GM21723 (cell line): ENCODE results near the gene PLEKHH3.
A peak's percentile ranks its signal among the peaks of the same experiment; 100 is the strongest.

Experiments
- ATAC-seq: cut with Tn5 transposase; IDR thresholded peaks from one replicate; pipeline ENCODE4 v1.9.1; 2021; ENCODE audit warnings: mild to moderate bottlenecking, moderate library complexity; ENCODE audit not compliant: unreplicated experiment

The PLEKHH3 gene

DNA sequence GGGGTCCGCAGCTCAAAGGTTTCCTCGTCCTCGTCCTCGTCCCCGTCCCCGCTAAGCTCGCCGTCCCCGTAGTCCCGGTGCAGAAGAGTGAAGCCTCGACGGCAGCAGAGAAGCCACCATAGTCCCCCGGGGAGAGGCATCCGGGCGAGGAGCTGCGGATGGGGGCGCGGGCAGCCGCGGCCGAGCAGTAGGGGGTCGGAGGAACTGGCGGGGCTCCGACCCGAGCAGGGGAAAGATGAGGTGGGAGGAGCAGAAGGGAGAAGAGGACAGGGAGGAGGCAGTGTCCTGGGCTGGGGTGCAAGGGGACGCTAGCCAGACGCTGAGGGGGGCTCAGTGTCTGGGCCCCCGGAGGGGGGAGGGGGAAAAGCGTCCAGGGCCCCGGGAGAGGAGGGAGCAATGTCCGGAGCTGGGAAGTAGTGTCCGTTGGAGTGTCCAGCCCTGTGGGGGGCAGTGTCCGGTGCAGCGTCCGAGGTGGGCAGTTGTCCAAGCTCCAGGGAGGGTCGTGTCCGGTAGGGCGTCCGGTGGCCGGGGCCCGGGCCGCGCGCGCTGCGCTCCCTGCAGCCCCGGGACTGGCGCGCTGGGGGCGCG is at the start of gene PLEKHH3:
Gene PLEKHH3, minus strand, starts transcription at position 571 of the 588 bp plus-strand sequence. Its CDS starts 431 bp downstream, at position 140.
- no peak for ATAC-seq

- ATAC-seq: no peak
Observed at GRCh38 chr17:42725143-42725542, 48.3 kb upstream of the PLEKHH3 start.

DNA sequence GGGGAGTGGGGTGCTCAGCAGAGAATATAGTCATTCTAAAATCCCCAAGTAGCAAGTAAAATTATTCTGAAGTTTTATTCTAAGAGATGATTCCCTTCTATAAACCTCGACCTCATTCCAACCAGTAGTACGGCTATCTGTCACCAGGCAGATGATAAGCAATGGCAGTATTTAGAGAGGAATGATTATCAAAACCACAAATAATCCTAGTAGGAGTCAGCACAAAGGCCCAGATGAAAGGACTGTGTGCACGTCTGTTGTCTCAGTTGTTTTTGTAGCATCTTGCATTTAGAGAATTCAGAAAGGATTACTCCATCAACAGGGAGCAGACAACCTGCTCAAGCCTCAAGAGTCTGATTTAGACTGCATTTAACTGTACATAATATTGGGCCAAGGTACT is 46.8 kb upstream of the PLEKHH3 start:
- no peak for ATAC-seq

GRCh38 chr17:42720996-42721583 is 44.3 kb upstream of the PLEKHH3 start:
- ATAC-seq: no peak

- no peak for ATAC-seq
Observed at GRCh38 chr17:42709561-42709960, 32.8 kb upstream of the PLEKHH3 start.

DNA sequence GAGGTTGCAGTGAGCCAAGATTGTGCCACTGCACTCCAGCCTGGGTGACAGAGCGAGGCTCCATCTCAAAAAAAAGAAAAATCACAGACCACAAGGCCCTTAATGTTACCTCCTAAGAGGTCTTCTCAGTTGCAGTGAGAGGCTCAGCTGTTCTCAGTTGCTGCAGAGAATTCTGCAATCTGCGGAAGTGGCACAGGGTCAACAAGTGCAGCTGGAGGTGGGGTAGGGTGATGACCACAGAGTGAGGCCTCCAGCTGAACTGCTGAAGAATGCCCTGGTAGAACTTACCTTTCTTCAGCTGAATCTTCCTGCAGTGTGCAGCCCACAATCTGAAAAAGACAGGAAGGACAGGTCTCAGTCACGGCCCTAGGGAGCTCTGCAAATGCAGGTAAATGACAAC is 31.8 kb upstream of the PLEKHH3 start:
- ATAC-seq: no peak

GRCh38 chr17:42706732-42707131 is 29.9 kb upstream of the PLEKHH3 start:
- ATAC-seq: no peak

DNA sequence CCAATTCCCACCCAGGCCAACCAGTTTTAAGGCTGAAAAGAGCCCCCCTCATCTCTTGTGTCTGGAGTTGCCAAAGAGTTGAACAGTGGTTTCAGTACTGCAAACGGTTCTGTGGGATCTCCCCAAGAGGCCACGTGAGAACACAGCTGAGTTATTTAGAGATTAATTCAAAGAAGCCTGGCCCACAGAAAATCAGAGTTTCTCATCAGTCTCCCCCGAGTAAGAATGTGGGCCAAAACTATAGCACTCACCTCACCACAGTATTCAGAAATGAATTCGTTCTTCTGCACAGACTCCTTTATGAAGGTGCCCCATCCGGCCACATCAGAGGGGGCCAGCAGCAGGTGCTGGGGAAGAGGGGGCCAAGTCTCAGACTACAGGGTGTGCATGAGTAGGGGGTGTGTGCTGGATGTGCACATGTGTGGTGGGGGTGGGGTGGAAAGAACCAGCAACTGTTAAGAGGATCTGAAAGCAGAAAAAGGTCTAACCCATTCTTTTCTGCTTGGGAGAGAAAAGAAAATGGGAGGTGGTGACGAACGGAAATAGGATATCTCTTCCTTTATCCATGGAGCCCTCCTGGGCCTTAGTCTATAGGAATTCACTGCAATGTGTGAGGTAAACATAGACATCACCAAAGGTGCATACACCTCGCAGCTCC is 28.2 kb upstream of the PLEKHH3 start:
- ATAC-seq: peak; percentile 86

- ATAC-seq: peak; percentile 13
Observed at GRCh38 chr17:42704490-42704836, 27.7 kb upstream of the PLEKHH3 start.

- ATAC-seq: no peak
Observed at GRCh38 chr17:42702446-42702845, 25.7 kb upstream of the PLEKHH3 start.

- ATAC-seq: no peak
Observed at GRCh38 chr17:42700586-42701289, 23.9 kb upstream of the PLEKHH3 start.

GRCh38 chr17:42699415-42699740 is 22.6 kb upstream of the PLEKHH3 start:
- no peak for ATAC-seq

- ATAC-seq: no peak
Observed at GRCh38 chr17:42698736-42699414, 22.1 kb upstream of the PLEKHH3 start.

DNA sequence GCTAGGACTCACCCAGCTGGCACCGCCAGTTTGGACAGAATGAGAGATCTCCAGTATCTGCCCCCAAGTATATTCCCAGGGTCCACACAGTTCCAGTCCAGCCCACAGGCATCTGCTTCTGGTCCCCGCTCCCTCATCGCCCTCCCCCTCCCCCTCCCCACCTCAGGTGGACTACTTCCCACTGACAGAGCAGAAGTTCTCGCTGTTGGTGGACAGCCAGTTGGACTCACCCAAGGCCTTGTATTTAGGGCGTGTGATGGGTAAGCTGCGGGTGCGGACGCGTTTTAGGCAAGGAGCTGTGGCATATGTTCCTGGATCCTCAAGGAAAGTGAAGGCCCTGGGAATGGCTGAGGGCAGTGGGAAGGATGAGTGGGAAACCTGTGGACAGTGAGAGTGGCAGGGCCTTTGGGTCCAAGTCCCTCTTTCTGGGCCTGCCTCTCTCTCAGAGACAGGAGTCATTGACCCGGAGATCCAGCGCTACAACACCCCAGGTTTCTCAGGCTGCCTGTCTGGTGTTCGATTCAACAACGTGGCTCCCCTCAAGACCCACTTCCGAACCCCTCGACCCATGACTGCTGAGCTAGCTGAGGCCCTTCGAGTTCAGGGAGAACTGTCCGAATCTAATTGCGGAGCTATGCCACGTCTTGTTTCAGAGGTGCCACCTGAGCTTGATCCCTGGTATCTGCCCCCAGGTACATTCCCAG is 20.5 kb upstream of the PLEKHH3 start:
- no peak for ATAC-seq

DNA sequence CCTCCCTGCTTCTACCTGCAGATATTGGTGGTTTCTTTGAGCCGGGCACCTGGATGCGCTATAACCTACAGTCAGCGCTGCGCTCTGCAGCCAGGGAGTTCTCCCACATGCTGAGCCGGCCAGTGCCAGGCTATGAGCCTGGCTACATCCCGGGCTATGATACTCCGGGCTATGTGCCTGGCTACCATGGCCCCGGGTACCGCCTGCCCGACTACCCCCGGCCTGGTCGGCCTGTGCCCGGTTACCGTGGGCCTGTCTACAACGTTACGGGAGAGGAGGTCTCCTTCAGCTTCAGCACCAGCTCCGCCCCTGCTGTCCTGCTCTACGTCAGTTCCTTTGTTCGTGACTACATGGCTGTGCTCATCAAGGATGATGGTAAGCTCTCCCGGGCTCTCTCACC is 18.7 kb upstream of the PLEKHH3 start:
- ATAC-seq: no peak

DNA sequence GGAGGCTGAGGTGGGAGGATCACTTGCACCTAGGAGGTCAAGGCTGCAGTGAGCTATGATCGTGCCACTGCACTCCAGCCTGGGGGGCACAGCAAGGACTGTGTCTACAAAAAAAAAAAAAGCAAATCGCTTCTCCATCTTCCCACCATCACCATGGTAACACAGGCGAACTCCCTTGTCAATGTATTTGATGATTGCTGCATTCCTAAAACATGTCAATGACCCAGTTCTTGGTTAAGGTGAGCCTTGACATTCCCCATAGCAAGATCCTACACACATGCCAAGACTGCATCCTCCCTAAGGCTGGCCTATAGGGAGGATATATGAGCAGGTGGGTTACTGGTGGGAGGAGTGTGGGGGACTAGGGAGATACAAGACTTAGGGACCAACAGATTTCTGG is 17.7 kb upstream of the PLEKHH3 start:
- no peak for ATAC-seq

GRCh38 chr17:42692489-42692888 is 15.7 kb upstream of the PLEKHH3 start:
- ATAC-seq: no peak

- no peak for ATAC-seq
Observed at GRCh38 chr17:42691021-42691545, 14.3 kb upstream of the PLEKHH3 start.

GRCh38 chr17:42690596-42690995 is 13.8 kb upstream of the PLEKHH3 start:
- ATAC-seq: no peak

DNA sequence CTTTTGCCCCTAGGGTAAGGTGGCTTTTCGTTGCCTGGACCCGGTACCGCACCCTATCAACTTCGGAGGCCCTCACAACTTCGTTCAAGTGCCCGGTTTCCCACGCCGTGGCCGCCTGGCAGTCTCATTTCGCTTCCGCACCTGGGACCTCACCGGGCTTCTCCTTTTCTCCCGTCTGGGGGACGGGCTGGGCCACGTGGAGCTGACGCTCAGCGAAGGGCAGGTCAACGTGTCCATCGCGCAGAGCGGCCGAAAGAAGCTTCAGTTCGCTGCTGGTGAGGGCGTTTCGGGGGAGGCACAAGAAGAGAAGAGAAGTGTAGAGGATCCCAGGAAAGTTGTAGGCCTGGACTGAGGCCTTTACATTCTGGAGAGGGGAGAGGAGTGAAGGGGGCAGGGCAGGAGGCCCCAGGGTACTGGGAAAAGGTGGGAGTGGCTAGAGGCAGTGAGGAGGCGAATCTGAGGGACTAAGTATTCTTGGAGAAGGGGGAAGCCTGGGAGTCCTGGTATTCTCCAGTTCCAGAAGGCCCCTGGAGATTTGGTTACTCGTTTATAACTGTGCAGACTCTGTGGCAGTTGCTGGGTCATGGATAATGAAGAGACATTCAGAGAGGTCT is 11.0 kb upstream of the PLEKHH3 start:
- ATAC-seq: no peak
